PFSK-1 (cell line): ENCODE data around the gene HAO2.

Source experiments
- FOXP2 ChIP-seq: optimal IDR thresholded peaks from 2 replicates; pipeline ENCODE3; 2011; ENCODE audit warnings: borderline replicate concordance, control low read depth, inconsistent platforms; ENCODE audit not compliant: insufficient read depth; ENCODE audit errors: extremely low read length, extremely low read depth
- POLR2AphosphoS5 ChIP-seq: IDR thresholded peaks from 2 replicates; pipeline ENCODE4 v1.6.1; 2012; ENCODE audit warnings: low read depth, mild to moderate bottlenecking, control low read depth, low read length, moderate library complexity
- REST ChIP-seq, 2 experiments: IDR thresholded peaks; 2 replicates each; pipeline versions ENCODE4 v1.6.1 to v1.8.0; 2011 to 2012; ENCODE audit warnings: low read depth in 2 of 2, low read length in 2 of 2, control low read depth in 1 of 2, inconsistent platforms in 1 of 2, mild to moderate bottlenecking in 1 of 2, moderate library complexity in 1 of 2; ENCODE audit not compliant: insufficient read depth in 1 of 2
- SIN3A ChIP-seq: IDR thresholded peaks from 2 replicates; pipeline ENCODE4 v1.6.1; 2012; ENCODE audit warnings: mild to moderate bottlenecking, low read length, moderate library complexity, borderline replicate concordance; ENCODE audit not compliant: insufficient read depth
- TAF1 ChIP-seq: IDR thresholded peaks from 2 replicates; pipeline ENCODE4 v1.6.1; 2012; ENCODE audit warnings: low read length, control low read depth, borderline replicate concordance; ENCODE audit not compliant: insufficient read depth

HAO2 gene

GRCh38 chr1:119416006-119416640 lies 47.5 kb downstream of the HAO2 start:
- no peak for TF ChIP-seq POLR2AphosphoS5
- TF ChIP-seq SIN3A: no peak
- no peak for TF ChIP-seq FOXP2
- no peak for TF ChIP-seq REST (IDR thresholded peaks at IDR 0.05; ENCODE audit: insufficient read depth in 1 of 2, low read depth in 2 of 2, low read length in 2 of 2)
- TF ChIP-seq TAF1: no peak

GRCh38 chr1:119419109-119419508 lies 50.5 kb downstream of the HAO2 start:
- TF ChIP-seq REST (IDR thresholded peaks at IDR 0.05; ENCODE audit: insufficient read depth in 1 of 2, low read depth in 2 of 2, low read length in 2 of 2): no peak
- no peak for TF ChIP-seq POLR2AphosphoS5
- TF ChIP-seq TAF1: no peak
- TF ChIP-seq SIN3A: no peak
- no peak for TF ChIP-seq FOXP2

- TF ChIP-seq TAF1: no peak
- no peak for TF ChIP-seq SIN3A
- no peak for TF ChIP-seq FOXP2
- no peak for TF ChIP-seq REST (IDR thresholded peaks at IDR 0.05; ENCODE audit: insufficient read depth in 1 of 2, low read depth in 2 of 2, low read length in 2 of 2)
- no peak for TF ChIP-seq POLR2AphosphoS5
Measured at GRCh38 chr1:119420638-119421037, 52.1 kb downstream of the HAO2 start.

GRCh38 chr1:119422631-119423030 lies 54.0 kb downstream of the HAO2 start:
- no peak for TF ChIP-seq TAF1
- no peak for TF ChIP-seq POLR2AphosphoS5
- no peak for TF ChIP-seq SIN3A
- TF ChIP-seq REST (IDR thresholded peaks at IDR 0.05; ENCODE audit: insufficient read depth in 1 of 2, low read depth in 2 of 2, low read length in 2 of 2): no peak
- TF ChIP-seq FOXP2: no peak
